ENCODE measurements around the gene RNF224.

The RNF224 gene

GRCh38 chr9:137200311-137201204 is 26.7 kb upstream of the RNF224 start, which contains the start of gene TPRN:
TPRN (minus strand) TSS chr9:137200741; CDS start chr9:137200711, 30 bp downstream.
- peak; percentile 98 for ATAC-seq
- H3K4me1 Mint-ChIP-seq, result peaks cover 52% of the 10 kb centered on the region

GRCh38 chr9:137201205-137201868 is 26.0 kb upstream of the RNF224 start:
- no peak for ATAC-seq
- Mint-ChIP-seq H3K27me3 (no peaks in the 10 kb centered on the region), H3K4me3 (peak overlapping the region; percentile 85), H3K9me3 (no peaks in the 10 kb centered on the region), H3K27ac (peak overlapping the region; percentile 81), H3K36me3 (peaks cover 5% of the 10 kb centered on the region), H3K4me1 (peaks cover 60% of the 10 kb centered on the region)

More at GRCh38 chr9:137200311-137201204, 26.7 kb upstream of the RNF224 start, which contains the start of gene TPRN:
- H3K27ac Mint-ChIP-seq, result peak within 1 kb of the TSS; percentile 81
- peak within 1 kb of the TSS; percentile 85 for H3K4me3 Mint-ChIP-seq
- H3K9me3 Mint-ChIP-seq, result no peaks in the 10 kb centered on the region
- peaks cover 2% of the 10 kb centered on the region for H3K36me3 Mint-ChIP-seq
- H3K27me3 Mint-ChIP-seq, result no peaks in the 10 kb centered on the region

- H3K9me3 Mint-ChIP-seq, result no peaks in the 10 kb centered on the region
- H3K27ac Mint-ChIP-seq, result no peak overlapping the region
- no peaks in the 10 kb centered on the region for H3K27me3 Mint-ChIP-seq
- peaks cover 66% of the 10 kb centered on the region for H3K4me1 Mint-ChIP-seq
- H3K36me3 Mint-ChIP-seq, result peaks cover 20% of the 10 kb centered on the region
- H3K4me3 Mint-ChIP-seq, result peak overlapping the region; percentile 31
- no peak for ATAC-seq
Observed at GRCh38 chr9:137202966-137203365, 24.3 kb upstream of the RNF224 start.

GRCh38 chr9:137204731-137205125 is 22.6 kb upstream of the RNF224 start:
- Mint-ChIP-seq H3K9me3 (no peaks in the 10 kb centered on the region), H3K4me3 (peak overlapping the region; percentile 85), H3K36me3 (peaks cover 27% of the 10 kb centered on the region), H3K4me1 (peaks cover 55% of the 10 kb centered on the region), H3K27ac (peak overlapping the region; percentile 96), H3K27me3 (no peaks in the 10 kb centered on the region)
- no peak for ATAC-seq

GRCh38 chr9:137205126-137206069 is 21.9 kb upstream of the RNF224 start, which contains the start of the genes NDOR1 and TMEM203:
NDOR1 (plus strand) TSS chr9:137205700; CDS start chr9:137205778, 78 bp downstream.
TMEM203 (minus strand) TSS chr9:137205648; CDS start chr9:137205414, 234 bp downstream.
- H3K9me3 Mint-ChIP-seq, result no peaks in the 10 kb centered on the region
- H3K27ac Mint-ChIP-seq, result peak within 1 kb of the TSS; percentile 96
- peak within 1 kb of the TSS; percentile 85 for H3K4me3 Mint-ChIP-seq
- peaks cover 27% of the 10 kb centered on the region for H3K36me3 Mint-ChIP-seq
- ATAC-seq, result peak; percentile 71
- H3K4me1 Mint-ChIP-seq, result peaks cover 54% of the 10 kb centered on the region
- H3K27me3 Mint-ChIP-seq, result no peaks in the 10 kb centered on the region

DNA sequence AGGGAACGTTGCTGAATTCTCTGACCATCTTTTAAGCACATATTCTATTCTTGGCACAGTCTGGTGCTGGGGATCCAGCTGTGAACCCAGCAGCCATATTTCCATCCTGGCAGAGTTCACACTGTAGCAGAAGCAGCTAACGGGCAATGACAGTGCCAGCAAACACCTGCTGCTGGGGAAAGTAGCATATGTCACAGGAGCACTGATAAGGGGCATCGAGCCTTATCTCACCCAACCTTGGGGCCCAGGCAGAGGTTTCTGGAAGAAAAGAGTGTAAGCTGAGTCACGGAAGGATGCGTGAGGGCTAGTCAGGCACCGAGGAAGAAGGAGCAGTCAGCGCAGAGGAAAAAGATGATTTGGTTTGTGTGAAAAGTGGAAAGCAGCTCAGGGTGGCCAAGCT is 20.7 kb upstream of the RNF224 start:
- peaks cover 52% of the 10 kb centered on the region for H3K4me1 Mint-ChIP-seq
- no peaks in the 10 kb centered on the region for H3K27me3 Mint-ChIP-seq
- H3K27ac Mint-ChIP-seq, result peak overlapping the region; percentile 96
- peak overlapping the region; percentile 85 for H3K4me3 Mint-ChIP-seq
- no peak for ATAC-seq
- H3K36me3 Mint-ChIP-seq, result peaks cover 35% of the 10 kb centered on the region
- no peaks in the 10 kb centered on the region for H3K9me3 Mint-ChIP-seq

GRCh38 chr9:137211532-137211931 is 15.8 kb upstream of the RNF224 start:
- Mint-ChIP-seq H3K27me3 (no peaks in the 10 kb centered on the region), H3K36me3 (peaks cover 43% of the 10 kb centered on the region), H3K27ac (no peak overlapping the region), H3K9me3 (no peaks in the 10 kb centered on the region), H3K4me3 (no peak overlapping the region), H3K4me1 (peaks cover 18% of the 10 kb centered on the region)
- no peak for ATAC-seq

DNA sequence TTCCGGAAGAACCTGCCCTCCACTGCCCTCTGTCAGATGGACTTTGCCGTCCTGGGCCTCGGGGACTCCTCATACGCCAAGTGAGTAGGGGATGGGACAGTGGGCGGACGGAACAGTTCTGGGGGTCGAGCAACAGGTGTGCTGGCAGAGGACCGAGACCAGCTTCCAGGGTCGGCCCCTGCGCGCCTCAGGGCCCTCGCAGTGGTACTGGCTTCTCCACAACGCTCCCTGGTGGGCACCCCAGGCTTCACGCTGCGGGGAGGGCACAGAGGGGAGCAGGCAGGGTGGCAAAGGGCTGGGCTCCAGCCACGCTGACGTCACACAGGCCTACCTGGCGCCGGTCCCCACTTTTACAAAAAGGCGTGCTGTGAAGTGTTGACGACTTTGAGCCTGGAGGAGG is 14.8 kb upstream of the RNF224 start:
- Mint-ChIP-seq H3K27ac (no peak overlapping the region), H3K9me3 (no peaks in the 10 kb centered on the region), H3K4me1 (peaks cover 8% of the 10 kb centered on the region), H3K36me3 (peaks cover 40% of the 10 kb centered on the region), H3K4me3 (no peak overlapping the region), H3K27me3 (no peaks in the 10 kb centered on the region)
- no peak for ATAC-seq

DNA sequence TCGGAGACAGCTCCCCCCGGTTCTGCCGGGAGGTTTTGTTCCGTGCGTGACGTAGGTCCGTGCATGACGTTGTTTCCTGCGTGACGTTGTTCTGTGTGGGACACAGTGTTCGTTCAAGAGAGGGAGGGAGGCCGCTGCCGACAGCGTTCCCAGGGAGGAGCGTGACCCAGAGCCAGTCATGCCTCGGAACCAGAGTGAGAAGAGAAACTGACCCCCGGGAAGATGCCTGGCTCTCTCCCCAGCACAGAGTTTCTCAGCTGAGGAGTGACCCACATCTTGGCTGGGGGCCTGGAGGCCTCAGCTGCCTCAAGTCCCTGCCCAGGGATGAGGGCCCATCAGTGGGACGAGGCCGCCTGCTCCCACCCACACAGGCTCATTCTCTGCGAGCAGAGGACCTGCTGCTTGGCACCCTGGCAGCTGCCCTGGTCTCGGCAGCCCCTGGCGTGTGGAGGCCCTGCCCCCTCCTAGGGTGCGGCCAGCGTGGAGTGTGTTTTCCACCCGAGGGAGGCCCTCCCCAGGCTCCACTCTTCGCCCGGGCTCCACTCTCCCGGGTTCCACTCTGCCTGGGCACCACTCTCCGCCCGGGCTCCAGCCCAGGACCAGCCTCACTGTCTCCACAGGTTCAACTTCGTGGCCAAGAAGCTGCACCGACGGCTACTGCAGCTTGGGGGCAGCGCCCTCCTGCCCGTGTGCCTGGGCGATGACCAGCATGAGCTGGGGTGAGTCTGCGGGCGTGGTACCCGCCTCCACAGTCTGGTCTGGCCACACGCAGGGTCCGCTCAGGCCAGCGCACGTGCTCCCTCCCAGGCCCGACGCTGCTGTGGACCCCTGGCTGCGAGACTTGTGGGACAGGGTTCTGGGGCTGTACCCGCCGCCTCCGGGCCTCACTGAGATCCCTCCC is 13.9 kb upstream of the RNF224 start:
- Mint-ChIP-seq H3K9me3 (no peaks in the 10 kb centered on the region), H3K4me3 (no peak overlapping the region), H3K27ac (no peak overlapping the region), H3K36me3 (peaks cover 37% of the 10 kb centered on the region), H3K4me1 (peaks cover 5% of the 10 kb centered on the region), H3K27me3 (no peaks in the 10 kb centered on the region)
- ATAC-seq, result no peak

DNA sequence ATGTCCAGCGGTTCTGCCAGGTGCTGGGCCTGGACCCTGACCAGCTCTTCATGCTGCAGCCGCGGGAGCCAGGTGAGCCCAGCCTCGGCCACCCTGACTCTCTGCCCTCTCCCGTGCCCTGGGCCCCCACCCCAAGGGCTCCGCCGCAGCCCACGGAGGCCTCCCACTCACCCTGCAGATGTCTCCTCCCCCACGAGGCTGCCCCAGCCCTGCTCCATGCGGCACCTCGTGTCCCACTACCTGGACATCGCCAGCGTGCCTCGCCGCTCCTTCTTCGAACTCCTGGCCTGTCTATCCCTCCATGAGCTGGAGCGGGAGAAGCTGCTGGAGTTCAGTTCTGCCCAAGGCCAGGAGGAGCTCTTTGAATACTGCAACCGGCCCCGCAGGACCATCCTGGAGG is 12.7 kb upstream of the RNF224 start:
- peaks cover 31% of the 10 kb centered on the region for H3K36me3 Mint-ChIP-seq
- no peak for ATAC-seq
- H3K4me1 Mint-ChIP-seq, result peaks cover 5% of the 10 kb centered on the region
- H3K4me3 Mint-ChIP-seq, result no peak overlapping the region
- no peaks in the 10 kb centered on the region for H3K9me3 Mint-ChIP-seq
- H3K27me3 Mint-ChIP-seq, result no peaks in the 10 kb centered on the region
- H3K27ac Mint-ChIP-seq, result no peak overlapping the region

DNA sequence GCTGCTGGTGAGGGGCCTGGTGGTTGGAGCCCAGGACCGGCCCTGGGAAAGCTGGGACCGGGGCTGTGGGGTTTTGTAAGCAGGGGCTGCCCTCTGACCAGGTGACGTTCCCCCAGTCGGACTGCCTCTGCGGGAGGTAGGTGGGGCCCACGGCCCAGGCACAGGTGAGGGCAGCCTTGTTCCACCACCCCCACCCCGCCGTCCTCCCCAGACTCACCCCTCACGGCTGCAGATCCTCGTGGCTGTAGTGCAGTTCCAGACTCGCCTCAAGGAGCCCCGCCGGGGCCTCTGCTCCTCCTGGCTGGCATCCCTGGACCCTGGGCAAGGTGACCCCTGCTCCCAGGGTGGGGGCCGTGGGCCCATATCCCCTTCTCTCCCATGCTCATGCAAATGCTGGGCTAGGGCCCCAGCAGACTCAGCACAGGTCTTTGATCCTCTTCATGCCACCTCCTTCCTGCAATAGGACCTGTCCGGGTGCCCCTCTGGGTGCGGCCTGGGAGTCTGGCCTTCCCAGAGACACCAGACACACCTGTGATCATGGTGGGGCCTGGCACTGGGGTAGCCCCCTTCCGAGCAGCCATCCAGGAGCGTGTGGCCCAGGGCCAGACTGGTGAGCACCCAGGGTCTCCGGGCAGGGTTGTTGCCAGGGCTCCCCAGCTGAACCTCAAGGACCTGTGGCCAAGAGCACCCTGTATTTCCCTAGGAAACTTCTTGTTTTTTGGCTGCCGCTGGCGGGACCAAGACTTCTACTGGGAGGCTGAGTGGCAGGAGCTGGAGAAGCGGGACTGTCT is 11.9 kb upstream of the RNF224 start:
- Mint-ChIP-seq H3K4me1 (peaks cover 5% of the 10 kb centered on the region), H3K4me3 (no peak overlapping the region), H3K36me3 (peaks cover 31% of the 10 kb centered on the region), H3K9me3 (no peaks in the 10 kb centered on the region), H3K27ac (no peak overlapping the region), H3K27me3 (no peaks in the 10 kb centered on the region)
- no peak for ATAC-seq

- H3K9me3 Mint-ChIP-seq, result no peaks in the 10 kb centered on the region
- H3K4me3 Mint-ChIP-seq, result no peak overlapping the region
- no peak for ATAC-seq
- no peak overlapping the region for H3K27ac Mint-ChIP-seq
- H3K36me3 Mint-ChIP-seq, result peaks cover 24% of the 10 kb centered on the region
- no peaks in the 10 kb centered on the region for H3K27me3 Mint-ChIP-seq
- H3K4me1 Mint-ChIP-seq, result peaks cover under 1% of the 10 kb centered on the region
Observed at GRCh38 chr9:137216188-137216965, 10.9 kb upstream of the RNF224 start.
